Measurements from ENCODE around the gene EPHB2.

DNA sequence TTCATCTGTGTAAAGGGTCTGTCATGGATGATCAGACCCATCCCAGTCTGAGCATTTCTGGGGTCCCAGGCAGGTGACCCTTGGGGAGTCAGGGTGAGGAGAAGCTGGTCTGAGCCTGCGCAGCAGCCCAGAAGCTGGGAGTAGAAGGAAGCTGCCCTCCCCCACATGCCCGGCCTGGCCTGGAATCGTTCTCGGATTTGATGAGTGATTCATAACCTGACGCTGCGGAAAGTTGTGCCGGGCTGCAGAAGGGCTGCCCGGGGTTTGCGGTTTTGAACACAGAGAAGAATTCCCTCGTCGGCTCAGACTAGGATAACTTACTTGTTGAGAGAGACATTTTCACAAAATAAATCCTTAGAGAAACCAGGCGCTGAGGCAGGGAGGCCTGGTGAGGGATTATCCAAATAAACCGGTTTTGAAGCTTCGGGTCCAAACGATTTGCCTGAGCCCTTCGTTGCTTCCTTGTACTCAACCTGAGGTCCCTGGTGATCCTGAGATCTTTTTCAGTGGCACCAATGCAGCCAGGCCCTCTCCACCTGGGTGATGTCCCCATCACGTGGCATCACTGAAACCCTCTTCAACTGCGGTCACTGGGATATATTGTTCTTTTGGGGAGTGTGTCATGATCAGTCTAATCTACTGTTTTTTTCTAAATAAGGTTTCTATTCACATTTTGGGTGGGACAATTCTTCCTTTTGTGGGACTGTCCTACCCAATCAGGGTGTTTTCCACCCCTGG lies 29.2 kb downstream of the EPHB2 start:
- TF ChIP-seq, protein P1, sequence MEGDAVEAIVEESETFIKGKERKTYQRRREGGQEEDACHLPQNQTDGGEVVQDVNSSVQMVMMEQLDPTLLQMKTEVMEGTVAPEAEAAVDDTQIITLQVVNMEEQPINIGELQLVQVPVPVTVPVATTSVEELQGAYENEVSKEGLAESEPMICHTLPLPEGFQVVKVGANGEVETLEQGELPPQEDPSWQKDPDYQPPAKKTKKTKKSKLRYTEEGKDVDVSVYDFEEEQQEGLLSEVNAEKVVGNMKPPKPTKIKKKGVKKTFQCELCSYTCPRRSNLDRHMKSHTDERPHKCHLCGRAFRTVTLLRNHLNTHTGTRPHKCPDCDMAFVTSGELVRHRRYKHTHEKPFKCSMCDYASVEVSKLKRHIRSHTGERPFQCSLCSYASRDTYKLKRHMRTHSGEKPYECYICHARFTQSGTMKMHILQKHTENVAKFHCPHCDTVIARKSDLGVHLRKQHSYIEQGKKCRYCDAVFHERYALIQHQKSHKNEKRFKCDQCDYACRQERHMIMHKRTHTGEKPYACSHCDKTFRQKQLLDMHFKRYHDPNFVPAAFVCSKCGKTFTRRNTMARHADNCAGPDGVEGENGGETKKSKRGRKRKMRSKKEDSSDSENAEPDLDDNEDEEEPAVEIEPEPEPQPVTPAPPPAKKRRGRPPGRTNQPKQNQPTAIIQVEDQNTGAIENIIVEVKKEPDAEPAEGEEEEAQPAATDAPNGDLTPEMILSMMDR (IDR thresholded peaks at IDR 0.05), result no peak
- TF ChIP-seq POLR2A (IDR thresholded peaks at IDR 0.05), result no peak

Measured in testis (tissue), 2 donors.